ENCODE data around the gene ZDHHC18.

DNA sequence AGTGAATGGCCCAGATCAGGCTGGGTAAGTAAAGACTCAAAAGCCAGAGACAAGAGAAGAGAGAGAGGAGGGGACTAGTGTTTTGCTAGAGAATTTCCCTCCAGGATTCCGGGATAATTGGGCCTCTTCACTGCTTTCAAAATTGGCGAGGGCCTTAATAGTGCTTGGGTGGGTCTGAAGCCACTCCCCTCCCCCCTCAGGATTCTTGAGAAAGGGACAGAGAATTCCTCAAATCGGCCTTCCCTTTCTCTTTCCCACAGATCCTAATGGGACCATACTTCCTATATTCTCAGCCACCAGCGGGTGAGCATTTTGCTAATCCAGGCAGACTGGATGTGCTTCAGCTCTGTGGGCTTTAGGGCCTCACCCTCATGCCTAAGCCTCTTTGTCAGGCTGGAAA is 48.4 kb downstream of the ZDHHC18 start:
- no peak for TF ChIP-seq EP300 (IDR thresholded peaks at IDR 0.05)
- TF ChIP-seq, protein P1, sequence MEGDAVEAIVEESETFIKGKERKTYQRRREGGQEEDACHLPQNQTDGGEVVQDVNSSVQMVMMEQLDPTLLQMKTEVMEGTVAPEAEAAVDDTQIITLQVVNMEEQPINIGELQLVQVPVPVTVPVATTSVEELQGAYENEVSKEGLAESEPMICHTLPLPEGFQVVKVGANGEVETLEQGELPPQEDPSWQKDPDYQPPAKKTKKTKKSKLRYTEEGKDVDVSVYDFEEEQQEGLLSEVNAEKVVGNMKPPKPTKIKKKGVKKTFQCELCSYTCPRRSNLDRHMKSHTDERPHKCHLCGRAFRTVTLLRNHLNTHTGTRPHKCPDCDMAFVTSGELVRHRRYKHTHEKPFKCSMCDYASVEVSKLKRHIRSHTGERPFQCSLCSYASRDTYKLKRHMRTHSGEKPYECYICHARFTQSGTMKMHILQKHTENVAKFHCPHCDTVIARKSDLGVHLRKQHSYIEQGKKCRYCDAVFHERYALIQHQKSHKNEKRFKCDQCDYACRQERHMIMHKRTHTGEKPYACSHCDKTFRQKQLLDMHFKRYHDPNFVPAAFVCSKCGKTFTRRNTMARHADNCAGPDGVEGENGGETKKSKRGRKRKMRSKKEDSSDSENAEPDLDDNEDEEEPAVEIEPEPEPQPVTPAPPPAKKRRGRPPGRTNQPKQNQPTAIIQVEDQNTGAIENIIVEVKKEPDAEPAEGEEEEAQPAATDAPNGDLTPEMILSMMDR (IDR thresholded peaks at IDR 0.05), result no peak
- TF ChIP-seq POLR2A (IDR thresholded peaks at IDR 0.05), result no peak
